NT2/D1 (cell line): ENCODE data around the gene GPR149.

ENCODE experiments used
- SUZ12 ChIP-seq: IDR thresholded peaks from 2 replicates; pipeline ENCODE4 v1.6.1; 2011; ENCODE audit not compliant: insufficient read length, insufficient read depth; ENCODE audit errors: extremely low read depth
- YY1 ChIP-seq: IDR thresholded peaks from 2 replicates; pipeline ENCODE4 v1.6.1; 2011; ENCODE audit not compliant: insufficient read length, insufficient read depth
- ZNF274 ChIP-seq: IDR thresholded peaks from 2 replicates; pipeline ENCODE4 v1.6.1; 2011; ENCODE audit warnings: mild to moderate bottlenecking, low read depth, low read length

DNA sequence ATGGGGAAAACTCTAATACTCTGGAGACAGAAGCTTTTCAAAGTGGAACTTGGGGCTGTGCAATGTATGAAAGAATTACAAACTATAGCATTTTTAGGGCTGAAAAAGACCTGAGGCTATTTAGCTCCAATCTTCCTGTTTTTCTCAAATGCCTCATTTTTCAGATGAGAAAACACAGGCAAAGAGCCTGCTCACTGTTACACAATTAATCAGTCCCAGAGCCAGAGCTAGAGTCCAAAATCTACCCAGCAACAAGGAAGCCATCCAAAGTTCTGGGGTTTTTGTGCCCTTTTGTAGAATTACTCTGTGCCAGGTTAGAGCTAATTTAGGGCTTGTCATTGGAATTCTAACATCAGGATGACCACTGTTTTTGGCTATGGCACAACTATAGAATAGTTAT is 45.5 kb downstream of the GPR149 start:
- TF ChIP-seq ZNF274 (no peak), YY1 (no peak), SUZ12 (no peak)
